Heart right ventricle (tissue), 16 donors: ENCODE results near the gene MYLK4. TPM values are rescaled to one million over a fixed set of nuclear protein-coding genes. Genes with fewer than 3 reads are reported as not detected.

ENCODE experiments used
- ATAC-seq, 8 donors: fragments of 200-7000 bp; cut with Tn5 transposase; one replicate each; pipeline ENCODE4 v1.9.1; 2020; ENCODE audit warnings: mild to moderate bottlenecking in 8 of 8, moderate library complexity in 8 of 8, moderate number of reproducible peaks in 1 of 8
- DNase-seq, 2 donors: peaks; one replicate each; pipeline ENCODE4 v3.0.0-alpha.2; 2020
- H3K27ac ChIP-seq, 10 donors: fragments of 200-600 bp; sonication (generic) in 2 of 10; one replicate each; pipeline versions ENCODE4 v1.5.0 to v1.8.0; 2020 to 2022; ENCODE audit warnings: mild to moderate bottlenecking in 3 of 10
- H3K27me3 ChIP-seq, 7 donors: fragments of 200-600 bp; one replicate each; pipeline ENCODE4 v1.8.0; 2021 to 2022; ENCODE audit warnings: mild to moderate bottlenecking in 2 of 7
- H3K36me3 ChIP-seq, 9 donors: fragments of 200-600 bp; sonication (generic) in 1 of 9; one replicate each; pipeline versions ENCODE4 v1.5.0 to v1.8.0; 2020 to 2022; ENCODE audit warnings: mild to moderate bottlenecking in 2 of 9
- H3K4me1 ChIP-seq, 9 donors: fragments of 200-600 bp; sonication (generic) in 1 of 9; one replicate each; pipeline versions ENCODE4 v1.5.0 to v1.8.0; 2020 to 2022; ENCODE audit warnings: mild to moderate bottlenecking in 4 of 9
- H3K4me3 ChIP-seq, 10 donors: fragments of 200-600 bp; sonication (generic) in 2 of 10; one replicate each; pipeline versions ENCODE4 v1.5.0 to v1.8.0; 2020 to 2022; ENCODE audit warnings: mild to moderate bottlenecking in 7 of 10, moderate library complexity in 2 of 10
- H3K9me3 ChIP-seq, 11 donors: fragments of 200-600 bp in 10 of 11; sonication (generic) in 2 of 11; one replicate each; pipeline versions ENCODE4 v1.5.0 to v1.8.0; 2013 to 2022; ENCODE audit warnings: mild to moderate bottlenecking in 2 of 11, control low read depth in 1 of 11, moderate library complexity in 1 of 11
- CTCF ChIP-seq, 9 donors: fragments of 200-600 bp; sonication (generic) in 2 of 9; IDR thresholded peaks; one replicate each; pipeline versions ENCODE4 v1.5.0 to v1.8.0; 2021 to 2022; ENCODE audit warnings: antibody characterized with exemption in 9 of 9, mild to moderate bottlenecking in 5 of 9, moderate library complexity in 1 of 9
- WGBS, 2 donors: extraction: QIAGEN DNeasy Blood & Tissue Kit; methylation state at CpG; one replicate each; pipeline ENCODE4 v1.1.7; 2013; ENCODE audit warnings: inconsistent platforms in 1 of 2; 5-methylcytosine and 5-hydroxymethylcytosine counted together
- intact Hi-C, 10 donors: fragments of 100-400 bp; cut with DNase I; formaldehyde crosslinking; loops; one replicate each; pipeline versions ENCODE4 v1.11.1 to v1.14.2; 2022
- polyA plus RNA-seq, 2 donors: library from polyadenylated mRNA; stranded (reverse); fragments of 200-250 nt; gene quantifications; one replicate each; pipeline ENCODE4 v1.2.3, GENCODE V29; 2013
- total RNA-seq, 10 donors: library from RNA; stranded (reverse); fragmentation: NEBNext Ultra II Directional in 3 of 10; extraction: Animal tissue kit (Norgen Biotek cat#: 25700) in 3 of 10; gene quantifications; one replicate each; pipeline versions ENCODE4 v1.2.1 to v1.2.4, GENCODE V29; 2021 to 2023
- donor health status: Arrhythmogenic right ventricular cardiomyopathy.
- donor health status: ischemic (EF 13 %, LVEDD 7.1; RV severe dilation, severe dysfunction).
- donor health status: healthy with polysubstance abuse.
- donor health status: DM: no; HTN: yes; CAD: no.
- donor health status: DM: no; HTN: no; CAD: no.
- donor health status: ischemic (EF 25% LVEDD 6.9; RV normal size, moderate dysfunction).
- donor health status: ischemic (EF 25% LVEDD 5.7; RV mildly dilated, moderate dysfunction).
- donor health status: healthy.
- donor health status: DM: yes; HTN: yes; CAD: no.
- donor health status: Ischemic cardiomyopathy.
- donor health status: ischemic (EF 35%, LVEDD 5.7; RV mildly dilated, moderate dysfunction).
- donor health status: nonischemic (EF 11% LVEDD 7.7; RV severe dilation, severe dysfunction).
- donor health status: DM: yes; HTN: yes; CAD: no.
- donor health status: PGD.
- donor health status: ischemic (EF 29% LVEDD 5.4; RV normal size, mild dysfunction).
- donor health status: nonischemic (EF 23%, LVEDD 6.1; RV moderate dilation, normal function).

The MYLK4 gene
- total and polyA plus RNA-seq, 12 donors, result 0.13 to 2.5 (median 0.92) TPM

- H3K27ac ChIP-seq, result no peak overlapping the region
- no peak for TF ChIP-seq CTCF (IDR thresholded peaks at IDR 0.05)
- WGBS, 2 donors, result 93 to 94% methylated on average over 6 of the region's 6 CpGs
- intact Hi-C loops, result no loop called here
- ATAC-seq, result no peak
- no peak for DNase-seq
- H3K4me1 ChIP-seq, result no peaks in the 10 kb centered on the region
- H3K4me3 ChIP-seq, result no peak overlapping the region
- H3K36me3 ChIP-seq, result no peaks in the 10 kb centered on the region
- no peaks in the 10 kb centered on the region for H3K9me3 ChIP-seq
- H3K27me3 ChIP-seq, result no peaks in the 10 kb centered on the region
These were observed 75.9 kb downstream of the MYLK4 start for GRCh38 chr6:2674857-2675256.

- DNase-seq, result no peak
- intact Hi-C loops, result no loop called here
- ATAC-seq, result no peak
- H3K9me3 ChIP-seq, result no peaks in the 10 kb centered on the region
- peaks cover 0 to 9% (median 0%) of the 10 kb centered on the region in 9 donors for H3K4me1 ChIP-seq
- no peaks in the 10 kb centered on the region for H3K27me3 ChIP-seq
- no peak overlapping the region for H3K27ac ChIP-seq
- H3K4me3 ChIP-seq, result no peak overlapping the region
- 81 to 88% methylated on average over 12 of the region's 12 CpGs for WGBS, 2 donors
- no peak for TF ChIP-seq CTCF (IDR thresholded peaks at IDR 0.05)
- H3K36me3 ChIP-seq, result no peaks in the 10 kb centered on the region
These were observed 81.5 kb downstream of the MYLK4 start for GRCh38 chr6:2669067-2669700.

GRCh38 chr6:2667617-2668016 is 83.1 kb downstream of the MYLK4 start:
- WGBS, 2 donors, result 80 to 92% methylated on average over 7 of the region's 7 CpGs
- intact Hi-C loops, result no loop called here
- no peak for DNase-seq

GRCh38 chr6:2666906-2667575 is 83.7 kb downstream of the MYLK4 start:
- no peaks in the 10 kb centered on the region for H3K36me3 ChIP-seq
- no peak for ATAC-seq
- no peak for DNase-seq
- whole genome bisulfite sequencing, 2 donors, result 93 to 95% methylated on average over 6 of the region's 6 CpGs
- no peak for TF ChIP-seq CTCF (IDR thresholded peaks at IDR 0.05)
- no peak overlapping the region for H3K4me3 ChIP-seq
- peaks cover 0 to 9% (median 0%) of the 10 kb centered on the region in 9 donors for H3K4me1 ChIP-seq
- H3K27me3 ChIP-seq, result no peaks in the 10 kb centered on the region
- no peak overlapping the region for H3K27ac ChIP-seq
- intact Hi-C loops, result no loop called here
- H3K9me3 ChIP-seq, result no peaks in the 10 kb centered on the region

More at GRCh38 chr6:2667617-2668016, 83.1 kb downstream of the MYLK4 start:
- no peaks in the 10 kb centered on the region for H3K36me3 ChIP-seq
- no peaks in the 10 kb centered on the region for H3K9me3 ChIP-seq
- no peak for ATAC-seq
- peaks cover 0 to 9% (median 0%) of the 10 kb centered on the region in 9 donors for H3K4me1 ChIP-seq
- no peaks in the 10 kb centered on the region for H3K27me3 ChIP-seq
- no peak for TF ChIP-seq CTCF (IDR thresholded peaks at IDR 0.05)
- H3K4me3 ChIP-seq, result no peak overlapping the region
- H3K27ac ChIP-seq, result no peak overlapping the region
